Stimulated activated memory B cell treated with anti-CD40 and anti-IgM and Interleukin-4, amounts not matched to agents 10 μg/mL and 1 μg/mL and 100 μg/mL, for 72 hours (primary cell): Measurements from ENCODE around the gene PDP2.

Experiments used
- ATAC-seq: fragments of 150-1000 bp; cut with Tn5 transposase; 2 replicates; pipeline ENCODE4 v1.10.0; 2021
- H3K27ac Mint-ChIP-seq: one replicate; pipeline ENCODE4 v1.8.0; 2022; ENCODE audit warnings: mild to moderate bottlenecking, mixed read lengths
- H3K27me3 Mint-ChIP-seq: one replicate; pipeline ENCODE4 v1.8.0; 2022; ENCODE audit warnings: mixed read lengths
- H3K36me3 Mint-ChIP-seq: one replicate; pipeline ENCODE4 v1.8.0; 2022; ENCODE audit warnings: mixed read lengths
- H3K4me1 Mint-ChIP-seq: one replicate; pipeline ENCODE4 v1.8.0; 2022; ENCODE audit warnings: mixed read lengths
- H3K4me3 Mint-ChIP-seq: one replicate; pipeline ENCODE4 v1.8.0; 2022; ENCODE audit warnings: mild to moderate bottlenecking, moderate library complexity, mixed read lengths
- H3K9me3 Mint-ChIP-seq: one replicate; pipeline ENCODE4 v1.8.0; 2022; ENCODE audit warnings: mixed read lengths

PDP2 gene

DNA sequence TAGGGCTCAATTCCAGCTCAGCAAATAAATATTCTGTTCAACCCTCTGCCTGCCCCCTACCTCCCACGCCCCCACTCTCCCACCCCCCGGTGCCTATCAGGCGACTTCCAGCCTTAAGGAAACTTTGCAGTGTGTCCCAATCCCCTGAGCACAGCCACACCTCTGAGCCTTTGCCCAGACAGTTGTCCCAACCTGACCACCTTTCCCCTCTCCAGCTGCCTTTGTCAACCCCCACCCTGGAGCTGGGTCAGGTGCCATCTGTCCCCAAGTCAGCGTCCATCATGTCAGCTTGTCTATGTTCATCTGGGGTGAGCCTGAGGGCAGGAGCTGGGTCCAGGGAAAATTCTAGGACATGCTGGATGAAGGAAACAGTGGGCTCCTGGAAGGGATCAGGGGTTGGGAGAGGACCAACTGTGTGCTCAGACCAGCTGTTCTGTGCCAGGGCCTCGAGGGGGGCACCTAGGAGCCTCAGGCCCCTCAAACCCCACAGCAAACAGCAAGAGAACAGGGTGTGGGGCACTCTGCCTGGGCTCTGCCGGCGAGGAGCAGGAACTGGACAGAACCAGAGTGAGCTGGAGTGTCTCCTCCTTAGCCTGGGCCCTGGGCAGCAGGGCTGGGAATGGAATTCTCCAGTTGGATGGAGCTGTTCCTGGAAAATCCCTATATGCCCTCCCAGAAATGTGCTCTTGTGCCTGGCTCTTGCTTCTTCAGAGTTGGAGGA is 20.6 kb downstream of the PDP2 start:
- Mint-ChIP-seq H3K27me3 (no peaks in the 10 kb centered on the region), H3K27ac (no peak overlapping the region), H3K9me3 (no peaks in the 10 kb centered on the region), H3K4me3 (no peak overlapping the region), H3K4me1 (peaks cover 3% of the 10 kb centered on the region), H3K36me3 (no peaks in the 10 kb centered on the region)
- ATAC-seq, result no peak

DNA sequence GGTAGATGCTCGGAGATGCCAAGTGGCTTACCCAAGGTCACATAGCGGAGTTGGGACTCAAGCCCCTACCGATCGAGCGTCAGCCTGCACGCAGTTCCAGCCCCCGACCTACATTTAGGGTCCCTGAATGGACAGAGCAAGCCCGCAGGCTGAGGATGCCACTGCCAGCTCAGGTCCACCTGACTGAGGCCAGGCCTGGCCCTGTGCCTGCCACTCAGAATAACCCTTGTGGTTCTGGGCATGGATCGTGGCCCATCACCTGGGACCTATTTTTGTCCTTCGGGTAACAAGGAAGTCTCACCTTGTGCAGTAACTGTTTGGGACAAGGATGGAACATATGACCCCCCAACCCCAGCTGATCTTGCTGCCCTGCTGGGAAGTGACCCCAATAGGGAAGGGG is 21.3 kb downstream of the PDP2 start:
- Mint-ChIP-seq H3K9me3 (no peaks in the 10 kb centered on the region), H3K27me3 (no peaks in the 10 kb centered on the region), H3K4me3 (no peak overlapping the region), H3K36me3 (no peaks in the 10 kb centered on the region), H3K27ac (no peak overlapping the region), H3K4me1 (no peaks in the 10 kb centered on the region)
- no peak for ATAC-seq

- H3K27me3 Mint-ChIP-seq, result peaks cover 3% of the 10 kb centered on the region
- no peaks in the 10 kb centered on the region for H3K9me3 Mint-ChIP-seq
- H3K36me3 Mint-ChIP-seq, result no peaks in the 10 kb centered on the region
- H3K4me1 Mint-ChIP-seq, result no peaks in the 10 kb centered on the region
- no peak overlapping the region for H3K4me3 Mint-ChIP-seq
- ATAC-seq, result no peak
- no peak overlapping the region for H3K27ac Mint-ChIP-seq
Measured at GRCh38 chr16:66902648-66903543, 22.6 kb downstream of the PDP2 start.

DNA sequence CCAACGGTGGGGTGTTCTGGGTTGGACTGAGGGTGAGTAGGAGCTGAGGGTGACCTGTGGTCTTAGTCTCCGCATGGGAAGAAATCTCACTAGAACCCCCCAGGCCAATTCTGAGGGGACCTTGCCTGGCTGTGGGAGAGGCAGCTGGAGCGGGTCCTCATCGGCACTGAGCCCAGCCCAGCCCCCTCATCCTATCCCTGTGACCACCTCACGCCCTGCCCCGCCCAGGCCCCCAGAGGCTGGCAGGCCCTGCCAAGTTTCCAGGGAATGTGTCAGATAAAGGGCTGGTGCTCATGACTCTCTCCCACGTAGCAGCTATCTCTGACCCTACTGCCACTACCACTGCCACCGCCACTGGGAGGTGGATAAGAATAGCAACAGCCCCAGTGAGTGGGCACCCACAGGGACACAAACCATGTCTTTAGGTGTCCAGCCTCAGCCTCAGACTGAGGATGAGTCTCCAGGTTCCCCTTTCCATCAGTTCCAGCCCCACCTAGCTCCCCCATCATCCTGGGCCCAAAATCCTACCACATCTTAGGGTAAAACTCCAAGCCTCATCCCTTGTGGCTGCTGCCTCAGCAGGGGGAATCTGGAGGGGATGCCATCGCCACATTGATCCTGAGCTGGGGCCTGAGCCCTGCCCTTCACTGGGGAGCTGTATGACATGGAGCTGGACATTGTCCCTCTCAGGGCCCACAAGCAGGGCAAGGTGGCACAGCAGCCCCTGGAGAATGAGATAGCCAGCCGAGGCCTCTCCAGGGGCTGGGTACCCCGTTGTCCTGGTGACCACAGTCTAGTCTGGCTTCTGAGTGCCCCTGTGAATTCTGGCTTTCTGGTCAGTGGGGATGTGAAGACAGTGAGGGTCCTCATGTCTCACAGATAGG is 23.5 kb downstream of the PDP2 start:
- H3K36me3 Mint-ChIP-seq, result no peaks in the 10 kb centered on the region
- H3K9me3 Mint-ChIP-seq, result no peaks in the 10 kb centered on the region
- no peak for ATAC-seq
- H3K4me1 Mint-ChIP-seq, result no peaks in the 10 kb centered on the region
- peaks cover 10% of the 10 kb centered on the region for H3K27me3 Mint-ChIP-seq
- H3K27ac Mint-ChIP-seq, result no peak overlapping the region
- no peak overlapping the region for H3K4me3 Mint-ChIP-seq

DNA sequence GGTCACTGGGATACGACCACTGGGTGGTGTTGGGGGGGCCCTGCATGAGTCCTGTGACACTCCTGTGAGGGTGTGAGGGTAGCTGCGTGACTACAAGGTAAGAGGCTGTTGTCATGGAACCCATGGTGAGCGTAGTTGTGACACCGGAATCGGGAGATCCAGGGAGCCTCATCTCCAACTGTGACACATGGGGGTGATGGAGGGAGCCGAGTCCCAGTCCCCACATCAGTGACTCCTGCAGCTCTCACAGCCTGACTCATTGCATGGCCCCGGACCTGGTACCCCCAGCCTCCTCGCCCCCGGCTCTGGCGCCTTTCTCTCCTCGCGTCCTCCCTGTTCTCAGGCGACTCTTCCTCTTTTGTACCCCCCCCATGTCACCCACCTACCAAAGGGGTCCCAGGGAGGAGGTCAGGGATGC is 24.1 kb downstream of the PDP2 start:
- Mint-ChIP-seq H3K4me1 (no peaks in the 10 kb centered on the region), H3K4me3 (no peak overlapping the region), H3K9me3 (no peaks in the 10 kb centered on the region), H3K27ac (no peak overlapping the region), H3K27me3 (peaks cover 10% of the 10 kb centered on the region), H3K36me3 (no peaks in the 10 kb centered on the region)
- no peak for ATAC-seq

DNA sequence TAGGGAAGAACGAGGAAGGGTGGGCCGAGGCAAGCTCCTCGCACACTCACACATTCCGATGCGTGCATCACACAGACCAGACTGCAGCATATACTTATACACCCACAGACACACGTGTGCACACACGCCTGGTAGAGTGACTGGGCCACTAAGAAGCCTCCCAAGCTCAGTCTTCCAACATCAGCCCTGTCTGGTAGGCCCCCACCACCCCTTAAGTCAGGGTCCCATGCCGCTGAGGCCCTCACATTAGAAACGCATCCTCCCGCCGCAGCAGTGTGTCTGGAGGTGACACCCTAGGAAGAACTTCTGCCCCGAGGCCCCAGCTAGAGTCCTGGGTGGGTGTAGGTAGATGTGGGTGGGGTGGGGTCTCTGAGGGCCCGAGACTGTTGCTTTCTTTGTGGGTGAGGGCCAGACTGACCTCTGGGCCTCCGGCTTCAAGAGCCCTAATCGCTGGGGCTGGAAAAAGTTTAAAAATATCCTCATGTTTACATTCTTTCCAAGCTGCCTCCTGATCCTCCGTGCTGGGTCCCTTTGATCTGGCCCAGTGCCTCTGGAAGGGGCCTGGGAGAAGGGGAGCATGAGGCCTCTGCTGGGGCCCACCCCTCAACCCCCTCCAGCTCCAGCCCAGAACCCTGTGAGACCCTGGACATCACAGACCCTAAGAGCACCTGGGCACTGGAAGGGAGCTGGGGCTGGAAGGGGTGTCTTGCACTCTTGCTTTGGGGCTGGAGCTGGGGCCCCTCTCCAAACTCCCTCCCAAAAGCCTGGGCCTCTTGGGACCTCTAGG is 24.7 kb downstream of the PDP2 start:
- Mint-ChIP-seq H3K27me3 (peaks cover 10% of the 10 kb centered on the region), H3K4me1 (no peaks in the 10 kb centered on the region), H3K4me3 (no peak overlapping the region), H3K36me3 (no peaks in the 10 kb centered on the region), H3K27ac (no peak overlapping the region), H3K9me3 (no peaks in the 10 kb centered on the region)
- no peak for ATAC-seq

DNA sequence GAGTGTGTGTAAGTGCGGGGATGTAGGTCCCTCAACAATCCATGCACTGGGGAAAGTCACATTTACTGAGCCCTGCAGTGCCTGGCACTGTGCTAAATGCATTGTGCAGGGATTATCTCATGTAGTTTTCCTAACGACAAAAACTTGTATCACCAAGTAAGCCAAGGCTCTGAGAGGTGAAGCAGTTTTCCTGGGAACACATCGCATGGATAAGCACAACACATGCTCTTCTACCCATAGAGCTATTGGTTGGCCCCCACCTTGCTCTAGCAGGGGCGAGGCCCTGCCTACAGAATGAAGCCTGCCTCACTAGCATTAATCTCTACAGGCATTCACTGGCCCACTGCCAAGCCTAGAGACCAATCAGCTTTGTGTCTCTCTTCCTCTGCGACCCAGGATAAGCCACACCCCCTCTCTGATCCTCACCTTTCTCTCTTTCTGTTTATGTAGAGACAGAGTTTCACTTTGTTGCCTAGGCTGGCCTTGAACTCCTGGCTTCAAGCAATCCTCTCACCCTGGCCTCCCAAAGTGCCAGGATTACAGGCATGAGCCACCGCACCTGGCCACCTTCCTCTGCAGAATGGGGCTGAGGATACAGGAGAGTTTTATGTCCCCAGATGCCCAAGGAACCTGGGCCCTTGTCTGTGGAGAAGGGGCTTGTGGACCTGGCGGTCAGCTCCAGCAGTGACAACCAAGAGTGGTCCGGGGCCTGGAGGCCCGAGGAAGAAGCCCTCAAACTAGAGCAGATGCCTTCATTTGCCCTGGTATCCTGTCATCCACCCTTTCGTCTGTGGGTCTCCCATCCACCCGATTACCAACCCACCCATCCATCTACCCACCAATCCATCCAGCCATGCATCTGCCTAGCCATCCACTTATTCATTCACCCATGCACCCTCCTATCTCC is 25.6 kb downstream of the PDP2 start:
- Mint-ChIP-seq H3K9me3 (no peaks in the 10 kb centered on the region), H3K27ac (no peak overlapping the region), H3K4me1 (no peaks in the 10 kb centered on the region), H3K4me3 (no peak overlapping the region), H3K27me3 (peaks cover 10% of the 10 kb centered on the region), H3K36me3 (no peaks in the 10 kb centered on the region)
- ATAC-seq, result no peak

GRCh38 chr16:66906916-66907836 is 26.9 kb downstream of the PDP2 start:
- Mint-ChIP-seq H3K4me3 (no peak overlapping the region), H3K27ac (no peak overlapping the region), H3K9me3 (no peaks in the 10 kb centered on the region), H3K4me1 (no peaks in the 10 kb centered on the region), H3K36me3 (no peaks in the 10 kb centered on the region), H3K27me3 (peaks cover 19% of the 10 kb centered on the region)
- no peak for ATAC-seq

DNA sequence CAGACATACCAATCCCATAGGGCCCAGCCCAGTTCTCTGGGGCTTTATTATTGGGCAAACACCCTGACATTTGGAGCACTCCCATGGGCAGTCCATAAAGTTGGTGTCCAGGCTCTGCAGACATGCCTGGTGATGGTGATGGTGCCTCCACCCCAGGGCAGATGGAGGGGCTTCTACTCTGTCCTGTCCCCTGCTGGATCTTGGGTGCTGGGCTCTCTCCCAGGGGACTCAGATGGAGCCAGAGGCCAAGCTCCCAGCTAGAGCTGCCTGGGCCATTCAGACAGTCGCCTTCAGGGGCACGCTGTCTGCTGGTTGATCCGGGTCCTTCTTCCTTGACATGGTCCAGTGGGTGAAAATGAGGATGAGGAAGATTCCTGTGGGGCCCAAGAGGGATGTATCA is 27.8 kb downstream of the PDP2 start:
- ATAC-seq, result no peak
- H3K4me3 Mint-ChIP-seq, result no peak overlapping the region
- no peak overlapping the region for H3K27ac Mint-ChIP-seq
- H3K36me3 Mint-ChIP-seq, result no peaks in the 10 kb centered on the region
- no peaks in the 10 kb centered on the region for H3K4me1 Mint-ChIP-seq
- peaks cover 21% of the 10 kb centered on the region for H3K27me3 Mint-ChIP-seq
- H3K9me3 Mint-ChIP-seq, result no peaks in the 10 kb centered on the region

GRCh38 chr16:66908762-66909559 is 28.6 kb downstream of the PDP2 start:
- no peak for ATAC-seq
- H3K27ac Mint-ChIP-seq, result no peak overlapping the region
- H3K27me3 Mint-ChIP-seq, result peaks cover 21% of the 10 kb centered on the region
- no peaks in the 10 kb centered on the region for H3K36me3 Mint-ChIP-seq
- H3K4me3 Mint-ChIP-seq, result no peak overlapping the region
- H3K4me1 Mint-ChIP-seq, result no peaks in the 10 kb centered on the region
- no peaks in the 10 kb centered on the region for H3K9me3 Mint-ChIP-seq

DNA sequence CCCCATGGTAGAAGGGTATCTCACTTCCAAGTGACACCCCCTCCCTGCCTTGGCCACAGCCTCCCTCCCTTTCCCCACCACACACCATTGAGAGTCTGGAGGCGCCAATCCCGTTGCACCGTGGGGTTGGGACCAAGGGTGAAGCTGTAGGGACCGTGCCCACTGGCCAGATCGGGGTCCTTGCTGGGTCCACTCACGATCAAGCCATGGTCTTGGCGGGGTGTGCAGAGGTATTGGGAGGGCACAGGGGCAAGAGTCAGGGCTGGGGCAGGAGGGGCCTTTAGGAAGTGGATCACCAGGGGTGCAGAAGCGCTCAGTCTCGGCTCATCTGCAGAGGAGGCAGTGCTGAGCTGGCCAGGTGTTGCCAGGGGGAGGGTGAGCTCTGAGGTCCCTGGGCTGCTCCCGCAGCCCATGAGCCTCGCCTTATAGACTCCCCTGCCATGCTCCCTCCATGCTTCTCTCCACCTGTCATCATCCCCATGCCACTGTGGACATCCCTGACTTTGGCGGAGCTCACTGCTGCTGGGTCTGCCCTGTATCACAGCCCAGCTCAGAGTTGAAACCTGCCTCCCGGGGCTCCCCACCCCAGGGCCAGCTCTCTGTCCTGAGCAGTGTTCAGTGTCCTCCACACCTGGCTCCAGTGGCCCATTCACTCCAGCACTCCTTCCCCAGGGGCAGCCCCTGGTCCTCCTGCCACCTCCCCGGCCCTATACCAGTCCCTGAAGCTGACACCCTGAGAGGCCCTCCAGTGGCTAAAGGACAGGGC is 30.0 kb downstream of the PDP2 start:
- Mint-ChIP-seq H3K9me3 (no peaks in the 10 kb centered on the region), H3K27me3 (peaks cover 34% of the 10 kb centered on the region), H3K4me1 (no peaks in the 10 kb centered on the region), H3K4me3 (no peak overlapping the region), H3K27ac (no peak overlapping the region), H3K36me3 (no peaks in the 10 kb centered on the region)
- ATAC-seq, result no peak

DNA sequence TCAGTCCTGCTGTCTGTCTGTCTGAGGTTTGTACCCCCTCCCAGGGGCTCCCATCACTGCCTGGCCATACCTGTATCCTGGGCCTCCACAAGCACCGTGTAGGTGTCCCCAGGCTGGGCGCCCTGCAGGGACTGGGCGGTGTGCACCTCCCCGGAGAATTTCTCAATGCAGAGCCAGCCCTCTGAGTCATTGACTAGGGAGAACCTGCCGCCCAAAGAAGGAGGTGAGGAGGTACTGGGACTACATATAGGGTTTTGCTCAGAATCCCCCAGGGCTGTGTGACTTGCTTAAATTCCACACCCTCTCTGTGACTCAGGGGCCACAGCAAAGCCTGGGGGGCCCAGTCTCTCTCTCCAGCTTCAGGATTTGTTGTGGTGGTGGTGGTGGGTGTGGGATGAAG is 30.8 kb downstream of the PDP2 start:
- Mint-ChIP-seq H3K9me3 (no peaks in the 10 kb centered on the region), H3K36me3 (no peaks in the 10 kb centered on the region), H3K4me3 (no peak overlapping the region), H3K27me3 (peaks cover 41% of the 10 kb centered on the region), H3K27ac (no peak overlapping the region), H3K4me1 (no peaks in the 10 kb centered on the region)
- ATAC-seq, result no peak
